Vagina (tissue), 2 donors: ENCODE measurements around the gene ECHS1. TPM values are rescaled to one million over a fixed set of nuclear protein-coding genes. Genes with fewer than 3 reads are reported as not detected.

Experiments
- DNase-seq, 2 donors: peaks; one replicate each; pipeline ENCODE4 v3.0.0-alpha.2; 2017; ENCODE audit errors: extremely low spot score in 2 of 2
- H3K27ac ChIP-seq: fragments of 200-600 bp; sonication (generic); one replicate; pipeline ENCODE4 v1.5.1; 2019
- H3K27me3 ChIP-seq: fragments of 200-600 bp; sonication (generic); one replicate; pipeline ENCODE4 v1.5.1; 2019
- H3K36me3 ChIP-seq, 2 donors: fragments of 200-600 bp; sonication (generic); one replicate each; pipeline ENCODE4 v1.5.1; 2017 to 2019
- H3K4me1 ChIP-seq: fragments of 200-600 bp; sonication (generic); one replicate; pipeline ENCODE4 v1.5.1; 2019
- H3K4me3 ChIP-seq, 2 donors: fragments of 200-600 bp; sonication (generic); 1 replicate in 1 of 2; 2 replicates in 1 of 2; pipeline ENCODE4 v1.5.1; 2016 to 2019
- H3K9me3 ChIP-seq: fragments of 200-600 bp; sonication (generic); one replicate; pipeline ENCODE4 v1.5.1; 2019
- POLR2A ChIP-seq, 2 donors: fragments of 450-650 bp; IDR thresholded peaks; one replicate each; pipeline ENCODE4 v1.6.1; 2017; ENCODE audit warnings: antibody characterized with exemption in 2 of 2, mild to moderate bottlenecking in 2 of 2, moderate library complexity in 2 of 2
- POLR2AphosphoS5 ChIP-seq, 2 donors: sonication (generic); formaldehyde crosslinking; IDR thresholded peaks; one replicate each; pipeline ENCODE4 v1.9.0; 2017; ENCODE audit warnings: antibody characterized with exemption in 2 of 2, mild to moderate bottlenecking in 2 of 2, low read depth in 1 of 2; ENCODE audit not compliant: insufficient read depth in 1 of 2
- intact Hi-C: fragments of 100-400 bp; cut with DNase I; formaldehyde crosslinking; loops from one replicate; pipeline ENCODE4 v1.15.1; 2023
- total RNA-seq: library from RNA; depleted of rRNA; stranded (reverse); fragments of >200 nt; gene quantifications from one replicate; pipeline ENCODE4 v1.2.3, GENCODE V29; 2016
- TF ChIP-seq, protein P1 (sequence below), 3 experiments: fragments of 450-650 bp in 2 of 3; fragments of 200-600 bp in 1 of 3; sonication (generic) in 1 of 3; IDR thresholded peaks; one replicate each; pipeline ENCODE4 v1.5.1; 2017 to 2019; ENCODE audit warnings: antibody characterized with exemption in 3 of 3, mild to moderate bottlenecking in 2 of 3, moderate library complexity in 2 of 3

Gene ECHS1
- total RNA-seq, 1 donor from 2014 or later: 45.4 TPM

DNA sequence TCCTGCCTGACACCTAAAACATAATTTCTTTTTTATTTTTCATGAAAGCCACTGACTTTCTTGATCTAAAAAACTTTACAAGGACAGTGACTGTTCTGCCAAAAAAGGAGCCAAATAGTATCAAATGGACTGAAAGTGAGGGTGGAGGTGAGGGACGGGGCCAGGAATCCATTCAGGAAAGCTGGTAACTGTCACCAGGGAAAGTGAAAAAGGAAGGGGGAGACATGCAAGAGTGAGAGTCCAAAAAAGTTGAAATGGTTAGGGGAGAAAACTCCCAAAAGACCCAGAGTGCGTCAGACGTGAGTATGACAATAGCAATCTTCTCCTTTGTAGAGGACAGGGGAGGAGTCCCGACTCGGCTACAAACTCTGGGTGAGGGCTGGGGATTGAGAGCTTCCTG, 28.9 kb downstream of the ECHS1 start:
- intact Hi-C loops: no loop called here
- H3K27me3 ChIP-seq: no peaks in the 10 kb centered on the region
- H3K4me1 ChIP-seq: no peaks in the 10 kb centered on the region
- H3K4me3 ChIP-seq: no peak overlapping the region
- H3K27ac ChIP-seq: no peak overlapping the region
- no peaks in the 10 kb centered on the region for H3K9me3 ChIP-seq
- TF ChIP-seq POLR2A (IDR thresholded peaks at IDR 0.05) (no peak), POLR2AphosphoS5 (IDR thresholded peaks at IDR 0.05; ENCODE audit: insufficient read depth in 1 of 2, low read depth in 1 of 2) (no peak)
- TF ChIP-seq, protein P1, sequence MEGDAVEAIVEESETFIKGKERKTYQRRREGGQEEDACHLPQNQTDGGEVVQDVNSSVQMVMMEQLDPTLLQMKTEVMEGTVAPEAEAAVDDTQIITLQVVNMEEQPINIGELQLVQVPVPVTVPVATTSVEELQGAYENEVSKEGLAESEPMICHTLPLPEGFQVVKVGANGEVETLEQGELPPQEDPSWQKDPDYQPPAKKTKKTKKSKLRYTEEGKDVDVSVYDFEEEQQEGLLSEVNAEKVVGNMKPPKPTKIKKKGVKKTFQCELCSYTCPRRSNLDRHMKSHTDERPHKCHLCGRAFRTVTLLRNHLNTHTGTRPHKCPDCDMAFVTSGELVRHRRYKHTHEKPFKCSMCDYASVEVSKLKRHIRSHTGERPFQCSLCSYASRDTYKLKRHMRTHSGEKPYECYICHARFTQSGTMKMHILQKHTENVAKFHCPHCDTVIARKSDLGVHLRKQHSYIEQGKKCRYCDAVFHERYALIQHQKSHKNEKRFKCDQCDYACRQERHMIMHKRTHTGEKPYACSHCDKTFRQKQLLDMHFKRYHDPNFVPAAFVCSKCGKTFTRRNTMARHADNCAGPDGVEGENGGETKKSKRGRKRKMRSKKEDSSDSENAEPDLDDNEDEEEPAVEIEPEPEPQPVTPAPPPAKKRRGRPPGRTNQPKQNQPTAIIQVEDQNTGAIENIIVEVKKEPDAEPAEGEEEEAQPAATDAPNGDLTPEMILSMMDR (IDR thresholded peaks at IDR 0.05): no peak
- no peaks in the 10 kb centered on the region for H3K36me3 ChIP-seq
- DNase-seq: no peak

DNA sequence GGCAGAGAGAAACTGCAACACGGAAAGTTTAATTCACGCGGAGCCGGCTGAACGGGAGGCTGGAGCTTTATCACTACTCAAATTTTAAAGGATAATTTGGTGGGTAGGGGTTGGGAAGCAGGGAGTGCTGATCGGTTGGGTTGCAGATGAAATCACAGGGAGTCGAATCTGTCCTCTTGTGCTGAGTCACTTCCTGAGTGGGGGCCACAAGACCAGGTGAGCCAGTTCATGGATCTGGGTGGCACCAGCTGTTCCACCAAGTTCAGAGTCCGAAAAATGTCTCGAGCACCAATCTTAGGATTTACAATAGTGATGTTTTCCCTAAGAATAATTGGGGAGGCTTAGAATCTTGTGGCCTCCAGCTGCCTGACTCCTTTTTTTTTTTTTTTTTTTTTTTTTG, 29.6 kb downstream of the ECHS1 start:
- Histone ChIP-seq H3K27me3 (no peaks in the 10 kb centered on the region), H3K9me3 (no peaks in the 10 kb centered on the region)
- intact Hi-C loops: no loop called here

GRCh38 chr10:133342942-133343341, 30.2 kb downstream of the ECHS1 start:
- DNase-seq: no peak
- H3K4me1 ChIP-seq: no peaks in the 10 kb centered on the region
- no peaks in the 10 kb centered on the region for H3K27me3 ChIP-seq
- intact Hi-C loops: no loop called here
- no peak overlapping the region for H3K27ac ChIP-seq
- H3K36me3 ChIP-seq: no peaks in the 10 kb centered on the region
- no peaks in the 10 kb centered on the region for H3K9me3 ChIP-seq
- H3K4me3 ChIP-seq: no peak overlapping the region
- no peak for TF ChIP-seq POLR2A (IDR thresholded peaks at IDR 0.05)

More for the DNA sequence above, 29.6 kb downstream of the ECHS1 start:
- TF ChIP-seq, protein P1 (IDR thresholded peaks at IDR 0.05): no peak
- TF ChIP-seq POLR2A (IDR thresholded peaks at IDR 0.05) (no peak), POLR2AphosphoS5 (IDR thresholded peaks at IDR 0.05; ENCODE audit: insufficient read depth in 1 of 2, low read depth in 1 of 2) (no peak)
- H3K27ac ChIP-seq: no peak overlapping the region
- no peaks in the 10 kb centered on the region for H3K36me3 ChIP-seq
- DNase-seq: no peak
- H3K4me3 ChIP-seq: no peak overlapping the region
- no peaks in the 10 kb centered on the region for H3K4me1 ChIP-seq

GRCh38 chr10:133341983-133342382, 31.2 kb downstream of the ECHS1 start:
- TF ChIP-seq, protein P1 (IDR thresholded peaks at IDR 0.05): no peak
- TF ChIP-seq POLR2AphosphoS5 (IDR thresholded peaks at IDR 0.05; ENCODE audit: insufficient read depth in 1 of 2, low read depth in 1 of 2) (no peak), POLR2A (IDR thresholded peaks at IDR 0.05) (no peak)
- Histone ChIP-seq H3K4me3 (no peak overlapping the region), H3K27me3 (no peaks in the 10 kb centered on the region), H3K36me3 (no peaks in the 10 kb centered on the region), H3K27ac (no peak overlapping the region), H3K9me3 (no peaks in the 10 kb centered on the region), H3K4me1 (peaks cover under 1% of the 10 kb centered on the region)
- intact Hi-C loops: no loop called here
- DNase-seq: no peak

- TF ChIP-seq POLR2A (IDR thresholded peaks at IDR 0.05): no peak
- TF ChIP-seq, protein P1 (IDR thresholded peaks at IDR 0.05): no peak
- TF ChIP-seq POLR2AphosphoS5 (IDR thresholded peaks at IDR 0.05; ENCODE audit: insufficient read depth in 1 of 2, low read depth in 1 of 2): no peak
- intact Hi-C loops: no loop called here
- Histone ChIP-seq H3K27me3 (peaks cover 7% of the 10 kb centered on the region), H3K4me3 (no peak overlapping the region), H3K27ac (no peak overlapping the region), H3K36me3 (no peaks in the 10 kb centered on the region), H3K9me3 (no peaks in the 10 kb centered on the region), H3K4me1 (peaks cover 22% of the 10 kb centered on the region)
- DNase-seq: no peak
Observed at GRCh38 chr10:133339708-133340380, 33.3 kb downstream of the ECHS1 start.
